ENCODE measurements around the gene COMMD9.

The COMMD9 gene

DNA sequence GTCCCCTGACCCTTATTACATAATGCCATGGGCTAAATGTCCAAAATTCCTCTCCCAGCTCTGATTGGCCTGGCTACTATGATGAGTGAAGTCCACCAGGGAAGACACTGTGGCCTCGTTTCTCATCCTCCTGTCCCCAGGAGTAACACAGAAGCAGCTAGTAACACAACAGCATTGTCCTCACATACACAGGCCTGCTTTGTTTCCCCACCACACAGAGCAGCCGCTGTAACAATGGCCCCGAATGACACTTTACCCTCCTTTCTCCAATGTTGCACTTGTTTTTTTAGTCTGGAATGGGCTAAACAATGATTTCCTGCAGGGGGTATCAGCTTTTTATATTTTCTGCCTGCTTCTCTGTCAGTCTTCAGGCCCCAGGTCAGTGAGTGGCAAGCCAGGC, 6.7 kb upstream of the COMMD9 start, which contains the start of gene PRR5L:
PRR5L (plus strand) TSS at position 363 of the 400 bp plus-strand sequence. CDS start 104,834 bp downstream, outside the sequence.
- no peak for DNase-seq

GRCh38 chr11:36292311-36292722, 3.1 kb upstream of the COMMD9 start:
- DNase-seq = peak; percentile 79 to 95

- peak; percentile 61 to 72 for DNase-seq
Observed at GRCh38 chr11:36288442-36289225, 590 bp downstream of the COMMD9 start.

GRCh38 chr11:36282926-36283325, 6.3 kb downstream of the COMMD9 start:
- no peak for DNase-seq

- DNase-seq = no peak
Observed at GRCh38 chr11:36281850-36282249, 7.4 kb downstream of the COMMD9 start.

DNA sequence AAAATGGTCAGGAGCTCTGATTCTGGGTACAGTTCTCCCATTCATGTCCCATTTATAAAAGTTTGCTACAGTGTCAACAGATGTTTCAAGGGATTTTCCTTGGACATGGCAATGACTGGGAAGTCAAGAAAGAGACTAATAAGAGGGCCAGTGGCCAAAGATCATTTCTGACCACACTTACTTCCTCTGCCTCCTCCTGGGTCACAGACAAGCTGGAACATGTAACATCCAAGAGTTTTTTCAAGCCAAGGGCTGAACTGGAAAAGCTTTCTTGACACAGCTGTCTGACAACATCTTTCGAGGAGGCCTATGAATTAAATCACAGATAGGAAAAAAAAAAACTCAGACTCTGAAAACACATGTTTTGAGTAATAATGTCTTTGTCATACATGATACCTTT, 8.7 kb downstream of the COMMD9 start:
- DNase-seq = no peak

- DNase-seq = no peak
Observed at GRCh38 chr11:36278531-36279282, 10.5 kb downstream of the COMMD9 start.

DNA sequence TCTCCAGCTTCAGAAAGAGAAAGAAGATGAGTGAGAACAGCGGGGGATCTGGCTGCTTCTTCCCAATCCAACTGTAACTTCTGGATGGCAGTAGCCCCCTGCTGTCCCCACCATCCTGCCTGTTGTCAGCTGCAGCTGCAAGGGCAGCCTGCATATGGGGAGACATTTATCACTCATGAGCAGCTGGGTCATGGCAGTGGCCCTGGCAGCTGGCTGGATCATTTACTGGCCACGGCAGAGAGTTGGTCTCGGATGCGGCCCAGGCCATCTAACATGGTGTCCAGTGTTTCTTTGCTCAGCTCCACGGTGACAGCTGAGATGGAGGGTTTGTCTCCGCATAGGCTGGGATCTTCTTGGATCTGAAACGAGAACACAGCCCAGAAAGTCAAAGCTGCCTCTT, 14.8 kb downstream of the COMMD9 start:
- DNase-seq = no peak

- DNase-seq = no peak
Observed at GRCh38 chr11:36273110-36273509, 16.1 kb downstream of the COMMD9 start.

- DNase-seq = no peak
Observed at GRCh38 chr11:36271794-36272407, 17.3 kb downstream of the COMMD9 start.

- no peak for DNase-seq
Observed at GRCh38 chr11:36270701-36271100, 18.5 kb downstream of the COMMD9 start.

- DNase-seq = no peak
Observed at GRCh38 chr11:36268337-36268985, 20.8 kb downstream of the COMMD9 start.

- no peak for DNase-seq
Observed at GRCh38 chr11:36266767-36267166, 22.5 kb downstream of the COMMD9 start.

DNA sequence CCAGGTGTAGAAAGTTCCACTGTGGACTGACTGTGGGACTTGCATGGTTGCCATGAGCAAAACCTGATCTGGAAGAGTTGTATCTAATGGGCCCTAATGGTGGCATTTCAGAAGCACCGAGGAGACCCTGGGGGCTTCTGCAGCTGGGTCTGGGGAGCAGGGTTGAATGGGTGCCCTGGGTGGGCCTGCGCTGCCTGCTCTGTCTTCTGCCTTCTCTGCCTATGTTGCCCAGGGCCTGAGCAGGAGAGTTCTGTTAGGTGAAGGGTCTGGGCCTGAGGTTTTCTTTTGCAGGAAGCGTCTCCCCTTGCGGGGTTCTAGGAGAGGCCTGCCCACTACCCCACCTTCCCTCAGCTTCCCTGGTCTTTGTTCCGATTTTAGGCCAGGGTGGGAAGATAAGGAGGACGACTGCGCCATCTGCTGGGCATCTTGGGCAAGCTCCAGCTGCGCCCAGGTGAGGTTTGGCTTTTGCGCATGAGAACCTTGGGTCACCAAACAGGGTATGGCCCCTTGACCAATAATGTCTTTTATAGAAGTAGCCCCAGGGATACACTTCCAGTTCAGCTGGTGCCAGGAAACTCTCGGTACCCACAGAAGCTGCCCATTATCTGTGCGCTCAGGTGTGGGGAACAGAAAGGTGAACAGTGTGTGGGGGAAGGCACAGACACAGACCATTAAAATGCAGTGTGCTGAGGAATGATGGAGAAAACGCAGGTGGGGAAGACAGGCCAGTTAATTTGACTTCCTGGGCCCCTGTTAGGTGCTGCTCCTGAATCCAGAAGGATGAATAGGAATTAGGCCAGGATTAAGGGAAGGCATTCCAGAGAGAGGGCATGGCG, 23.2 kb downstream of the COMMD9 start:
- peak; percentile 28 to 48 for DNase-seq

- DNase-seq = no peak
Observed at GRCh38 chr11:36264973-36265344, 24.3 kb downstream of the COMMD9 start.

- DNase-seq = no peak
Observed at GRCh38 chr11:36264011-36264972, 24.9 kb downstream of the COMMD9 start.

GRCh38 chr11:36261094-36261493, 28.1 kb downstream of the COMMD9 start:
- no peak for DNase-seq

DNA sequence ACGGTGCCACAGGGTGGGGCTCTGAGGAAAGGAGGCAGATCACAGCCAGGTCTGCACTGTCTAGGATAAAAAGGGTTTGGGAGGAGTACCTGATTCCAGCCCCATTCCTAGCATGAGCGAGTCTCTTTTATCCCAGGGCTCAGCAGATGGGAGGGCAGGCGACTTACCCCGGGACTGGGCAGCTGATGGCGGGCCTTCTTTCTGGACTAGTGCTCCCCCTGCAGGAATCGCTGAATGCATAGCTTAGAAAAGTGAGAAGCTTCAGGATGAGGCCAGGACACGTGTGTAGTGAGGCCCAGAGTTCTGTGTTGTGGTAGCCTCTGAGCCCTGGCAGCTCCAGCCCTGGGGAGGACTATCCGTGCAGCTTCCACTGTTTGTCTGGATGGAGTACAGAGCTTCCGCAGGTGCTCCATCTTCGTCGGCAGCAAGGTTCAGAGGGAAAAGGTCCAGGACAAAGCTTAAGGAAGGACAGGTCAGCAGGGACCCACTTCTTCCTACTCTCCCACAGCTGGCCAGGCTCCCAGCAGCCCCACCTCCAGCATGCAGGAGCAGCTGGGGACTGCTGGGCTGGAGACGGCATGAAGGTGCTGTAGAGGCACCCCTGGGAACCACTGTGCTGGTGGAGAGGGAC, 30.4 kb downstream of the COMMD9 start:
- peak; percentile 62 to 78 for DNase-seq

DNA sequence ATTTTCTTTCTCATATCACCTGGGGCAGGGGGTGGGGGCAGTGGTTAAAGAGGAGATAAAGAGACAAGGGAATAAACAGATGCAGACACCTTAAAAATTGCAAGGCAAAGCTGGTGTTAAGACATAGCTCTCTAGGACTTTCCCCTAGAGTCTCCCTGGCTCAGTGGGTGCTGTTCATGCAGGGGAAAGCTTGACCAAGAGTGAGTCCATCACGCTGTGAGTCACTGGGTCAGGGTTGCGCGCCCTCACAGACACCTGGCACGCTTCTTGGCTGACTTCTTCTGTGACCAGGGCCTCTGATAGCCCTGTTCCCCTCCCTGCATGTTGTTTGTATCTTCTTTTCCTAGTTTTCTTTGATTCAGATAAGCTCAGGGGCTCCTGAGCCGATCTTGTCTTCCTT, 31.9 kb downstream of the COMMD9 start:
- DNase-seq = no peak

GRCh38 chr11:36254713-36255112, 34.5 kb downstream of the COMMD9 start:
- no peak for DNase-seq
